ENCODE results near the gene SCNN1A.

The SCNN1A gene

GRCh38 chr12:6328945-6329702 is 46.2 kb downstream of the SCNN1A start:
- Histone ChIP-seq H3K56ac (ENCODE audit: low read length) (peak overlapping the region; percentile 49), H3K27ac (ENCODE audit: low read depth, low read length) (no peak overlapping the region), H2BK5ac (ENCODE audit: low read length) (no peak overlapping the region), H3K9ac (ENCODE audit: low read length) (no peak overlapping the region), H3K36me3 (ENCODE audit: control insufficient read depth, insufficient read depth, low read length) (peaks cover 32% of the 10 kb centered on the region), H3K4me3 (ENCODE audit: low read length) (no peak overlapping the region), H3K79me2 (ENCODE audit: control insufficient read depth, insufficient read depth, low read length) (peaks cover 7% of the 10 kb centered on the region), H4K8ac (ENCODE audit: low read depth, low read length) (no peak overlapping the region), H3K18ac (ENCODE audit: low read length) (no peak overlapping the region), H4K5ac (ENCODE audit: low read length) (no peak overlapping the region), H3K23ac (ENCODE audit: low read length) (no peak overlapping the region), H3K79me1 (ENCODE audit: low read length) (peaks cover 14% of the 10 kb centered on the region), H3K4ac (ENCODE audit: low read depth, low read length) (no peak overlapping the region), H2AK5ac (ENCODE audit: low read length) (no peak overlapping the region), H2BK15ac (replicated peaks; ENCODE audit: low read depth) (no peak overlapping the region), H3K27me3 (ENCODE audit: insufficient read depth, low read length, poor library complexity) (no peaks in the 10 kb centered on the region), H3K4me1 (ENCODE audit: control insufficient read depth, low read depth, low read length) (peaks cover 15% of the 10 kb centered on the region), H3K4me2 (ENCODE audit: low read length) (no peak overlapping the region), H2BK120ac (ENCODE audit: low read depth, low read length) (no peak overlapping the region)
- WGBS (ENCODE audit: extremely low coverage, insufficient coverage, low lambda C conversion rate), result no CpG with 5 or more reads among the region's 75 CpGs
- no peak for DNase-seq

- Histone ChIP-seq H2BK120ac (ENCODE audit: low read depth, low read length) (no peak overlapping the region), H3K9ac (ENCODE audit: low read length) (no peak overlapping the region), H3K79me1 (ENCODE audit: low read length) (peaks cover 6% of the 10 kb centered on the region), H4K8ac (ENCODE audit: low read depth, low read length) (no peak overlapping the region), H3K79me2 (ENCODE audit: control insufficient read depth, insufficient read depth, low read length) (peaks cover 1% of the 10 kb centered on the region), H3K18ac (ENCODE audit: low read length) (no peak overlapping the region), H3K4me3 (ENCODE audit: low read length) (no peak overlapping the region), H3K27ac (ENCODE audit: low read depth, low read length) (peak overlapping the region; percentile 3), H3K4ac (ENCODE audit: low read depth, low read length) (no peak overlapping the region), H2AK5ac (ENCODE audit: low read length) (no peak overlapping the region), H3K23ac (ENCODE audit: low read length) (no peak overlapping the region), H3K36me3 (ENCODE audit: control insufficient read depth, insufficient read depth, low read length) (peaks cover 24% of the 10 kb centered on the region), H3K4me2 (ENCODE audit: low read length) (no peak overlapping the region), H3K27me3 (ENCODE audit: insufficient read depth, low read length, poor library complexity) (no peaks in the 10 kb centered on the region), H2BK5ac (ENCODE audit: low read length) (no peak overlapping the region), H4K5ac (ENCODE audit: low read length) (no peak overlapping the region), H2BK15ac (replicated peaks; ENCODE audit: low read depth) (no peak overlapping the region), H3K56ac (ENCODE audit: low read length) (peak overlapping the region; percentile 20), H3K4me1 (ENCODE audit: control insufficient read depth, low read depth, low read length) (peaks cover 21% of the 10 kb centered on the region)
- no peak for DNase-seq
- WGBS (ENCODE audit: extremely low coverage, insufficient coverage, low lambda C conversion rate), result no CpG with 5 or more reads among the region's 10 CpGs
These were observed 47.2 kb downstream of the SCNN1A start for GRCh38 chr12:6328045-6328779.

- peak overlapping the region; percentile 20 for H3K56ac ChIP-seq (ENCODE audit: low read length)
- no peak overlapping the region for H3K4me3 ChIP-seq (ENCODE audit: low read length)
- peak overlapping the region; percentile 15 for H3K9ac ChIP-seq (ENCODE audit: low read length)
- no peak overlapping the region for H4K5ac ChIP-seq (ENCODE audit: low read length)
- peaks cover 25% of the 10 kb centered on the region for H3K4me1 ChIP-seq (ENCODE audit: control insufficient read depth, low read depth, low read length)
- no peak overlapping the region for H3K18ac ChIP-seq (ENCODE audit: low read length)
- H2BK15ac ChIP-seq (replicated peaks; ENCODE audit: low read depth), result no peak overlapping the region
- no peak for DNase-seq
- no peak overlapping the region for H3K4me2 ChIP-seq (ENCODE audit: low read length)
- H3K79me2 ChIP-seq (ENCODE audit: control insufficient read depth, insufficient read depth, low read length), result no peaks in the 10 kb centered on the region
- H3K23ac ChIP-seq (ENCODE audit: low read length), result no peak overlapping the region
- H3K27ac ChIP-seq (ENCODE audit: low read depth, low read length), result no peak overlapping the region
- no peak overlapping the region for H2BK120ac ChIP-seq (ENCODE audit: low read depth, low read length)
- peaks cover 16% of the 10 kb centered on the region for H3K36me3 ChIP-seq (ENCODE audit: control insufficient read depth, insufficient read depth, low read length)
- WGBS (ENCODE audit: extremely low coverage, insufficient coverage, low lambda C conversion rate), result no CpG with 5 or more reads among the region's 33 CpGs
- peaks cover 5% of the 10 kb centered on the region for H3K79me1 ChIP-seq (ENCODE audit: low read length)
- no peak overlapping the region for H3K4ac ChIP-seq (ENCODE audit: low read depth, low read length)
- H2BK5ac ChIP-seq (ENCODE audit: low read length), result no peak overlapping the region
- H3K27me3 ChIP-seq (ENCODE audit: insufficient read depth, low read length, poor library complexity), result no peaks in the 10 kb centered on the region
- no peak overlapping the region for H4K8ac ChIP-seq (ENCODE audit: low read depth, low read length)
- no peak overlapping the region for H2AK5ac ChIP-seq (ENCODE audit: low read length)
These were observed 47.9 kb downstream of the SCNN1A start for GRCh38 chr12:6327229-6328041.

GRCh38 chr12:6326316-6327228 is 48.8 kb downstream of the SCNN1A start:
- Histone ChIP-seq H3K4me3 (ENCODE audit: low read length) (no peak overlapping the region), H3K27ac (ENCODE audit: low read depth, low read length) (no peak overlapping the region), H3K79me2 (ENCODE audit: control insufficient read depth, insufficient read depth, low read length) (no peaks in the 10 kb centered on the region), H4K5ac (ENCODE audit: low read length) (no peak overlapping the region), H3K9ac (ENCODE audit: low read length) (peak overlapping the region; percentile 64), H2AK5ac (ENCODE audit: low read length) (peak overlapping the region; percentile 99), H3K36me3 (ENCODE audit: control insufficient read depth, insufficient read depth, low read length) (peaks cover 15% of the 10 kb centered on the region), H2BK5ac (ENCODE audit: low read length) (peak overlapping the region; percentile 89), H3K56ac (ENCODE audit: low read length) (peak overlapping the region; percentile 82), H2BK15ac (replicated peaks; ENCODE audit: low read depth) (no peak overlapping the region), H3K79me1 (ENCODE audit: low read length) (peaks cover 5% of the 10 kb centered on the region), H3K27me3 (ENCODE audit: insufficient read depth, low read length, poor library complexity) (no peaks in the 10 kb centered on the region), H3K18ac (ENCODE audit: low read length) (peak overlapping the region; percentile 28), H3K4me2 (ENCODE audit: low read length) (no peak overlapping the region), H3K4ac (ENCODE audit: low read depth, low read length) (no peak overlapping the region), H4K8ac (ENCODE audit: low read depth, low read length) (no peak overlapping the region), H3K4me1 (ENCODE audit: control insufficient read depth, low read depth, low read length) (peaks cover 32% of the 10 kb centered on the region), H2BK120ac (ENCODE audit: low read depth, low read length) (no peak overlapping the region), H3K23ac (ENCODE audit: low read length) (peak overlapping the region; percentile 29)
- no CpG with 5 or more reads among the region's 21 CpGs for WGBS (ENCODE audit: extremely low coverage, insufficient coverage, low lambda C conversion rate)
- DNase-seq, result peak; percentile 94
